ENCODE results near the gene PIK3R5.

Gene PIK3R5

DNA sequence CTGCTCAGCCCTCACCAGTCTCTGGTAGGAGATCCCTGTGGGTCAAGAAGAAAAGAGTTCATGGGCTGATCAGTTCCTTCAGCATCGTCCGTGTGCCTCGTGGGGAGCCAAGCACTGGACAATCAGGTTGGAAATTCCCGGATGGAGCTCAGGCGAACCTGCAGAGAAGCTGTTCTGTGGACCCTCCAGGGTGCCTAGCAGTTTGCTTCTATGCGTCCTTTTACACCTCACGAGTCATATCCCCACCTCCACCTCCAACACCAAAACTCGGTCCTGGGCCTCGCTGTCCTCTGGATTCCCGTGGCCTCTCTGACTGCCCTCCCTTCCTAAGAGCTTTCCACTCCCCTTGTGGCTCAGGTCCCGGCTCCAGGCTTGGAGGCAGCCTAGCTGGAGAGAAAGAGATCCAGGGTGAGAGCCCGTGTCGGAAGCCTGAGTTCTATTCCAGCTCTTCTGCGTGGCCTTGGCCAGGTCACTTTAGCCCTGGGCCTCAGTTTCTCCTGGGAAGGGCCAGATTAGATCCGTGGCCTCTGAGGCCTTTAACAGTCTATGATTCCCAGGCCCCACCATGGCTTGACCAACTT lies 71.8 kb downstream of the PIK3R5 start:
- DNase-seq, result peak; percentile 34

- no peak for DNase-seq
Observed at GRCh38 chr17:8893059-8893458, 72.4 kb downstream of the PIK3R5 start.

- DNase-seq, result no peak
Observed at GRCh38 chr17:8892338-8892690, 73.2 kb downstream of the PIK3R5 start.

GRCh38 chr17:8890671-8891070 lies 74.8 kb downstream of the PIK3R5 start:
- DNase-seq, result peak; percentile 16

DNA sequence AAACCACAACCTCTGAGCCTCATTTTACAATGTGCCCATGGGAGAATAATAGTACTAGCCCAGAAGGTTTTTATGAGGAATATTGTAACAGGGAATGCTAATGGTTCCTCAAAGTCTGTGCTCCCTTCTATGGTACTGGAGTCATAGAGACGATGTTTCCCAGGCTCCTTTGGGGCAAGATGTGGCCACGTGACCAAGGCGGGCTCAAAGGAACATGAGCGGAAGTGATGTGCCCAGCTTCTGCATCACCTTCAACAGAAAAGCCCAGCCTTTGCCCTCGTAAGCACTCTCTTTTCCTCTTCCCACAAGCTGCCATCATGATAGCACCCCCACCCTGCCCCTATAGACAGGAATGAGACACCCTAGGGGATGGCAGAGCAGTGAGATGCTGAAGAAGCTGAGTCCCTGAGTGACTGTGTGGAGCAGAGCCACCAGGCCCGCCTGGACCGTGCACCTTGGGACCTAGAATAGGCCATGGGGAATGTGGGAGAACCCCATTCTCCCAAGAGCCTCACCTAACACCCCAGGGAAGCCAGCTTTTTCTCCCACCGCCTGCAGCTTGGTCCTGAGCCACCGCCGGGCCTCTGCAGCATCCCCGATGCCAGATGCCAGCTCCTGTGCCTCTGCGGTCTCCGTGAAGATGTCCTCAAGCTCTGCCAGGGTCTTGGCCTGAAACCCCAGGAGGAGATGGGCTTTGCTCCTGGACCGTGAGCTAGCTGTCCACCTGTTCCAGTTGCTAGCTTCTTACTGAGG lies 75.9 kb downstream of the PIK3R5 start:
- peak; percentile 19 for DNase-seq

- DNase-seq, result peak; percentile 22
Observed at GRCh38 chr17:8888704-8889302, 76.7 kb downstream of the PIK3R5 start.

- peak; percentile 43 for DNase-seq
Observed at GRCh38 chr17:8887834-8888703, 77.4 kb downstream of the PIK3R5 start.

- DNase-seq, result peak; percentile 21
Observed at GRCh38 chr17:8887301-8887700, 78.2 kb downstream of the PIK3R5 start.

GRCh38 chr17:8885967-8886684 lies 79.4 kb downstream of the PIK3R5 start:
- peak; percentile 39 for DNase-seq

DNA sequence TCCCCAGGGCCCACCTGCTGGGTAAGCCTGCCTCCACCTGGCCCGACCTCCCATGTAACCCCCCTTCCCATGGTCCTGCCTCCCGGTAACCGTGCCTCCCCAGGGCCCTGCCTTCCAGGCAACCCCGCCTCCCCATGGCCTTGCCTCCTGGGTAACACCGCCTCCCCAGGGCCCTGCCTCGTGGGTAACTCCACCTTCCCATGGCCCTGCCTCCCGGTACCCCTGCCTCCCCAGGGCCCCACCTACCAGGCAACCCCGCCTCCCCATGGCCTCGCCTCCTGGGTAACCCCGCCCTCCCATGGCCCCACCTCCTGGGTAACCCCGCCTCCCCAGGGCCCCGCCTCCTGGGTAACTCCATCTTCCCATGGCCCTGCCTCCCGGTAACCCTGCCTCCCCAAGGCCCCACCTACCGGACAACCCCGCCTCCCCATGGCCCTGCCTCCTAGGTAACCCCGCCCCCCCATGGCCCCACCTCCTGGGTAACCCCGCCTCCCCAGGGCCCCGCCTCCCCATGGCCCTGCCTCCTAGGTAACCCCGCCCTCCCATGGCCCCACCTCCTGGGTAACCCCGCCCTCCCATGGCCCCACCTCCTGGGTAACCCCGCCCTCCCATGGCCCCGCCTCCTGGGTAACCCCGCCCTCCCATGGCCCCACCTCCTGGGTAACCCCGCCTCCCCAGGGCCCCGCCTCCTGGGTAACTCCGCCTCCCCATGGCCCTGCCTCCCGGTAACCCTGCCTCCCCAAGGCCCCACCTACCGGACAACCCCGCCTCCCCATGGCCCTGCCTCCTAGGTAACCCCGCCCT lies 80.1 kb downstream of the PIK3R5 start:
- peak; percentile 41 for DNase-seq

GRCh38 chr17:8884336-8884990 lies 81.0 kb downstream of the PIK3R5 start:
- peak; percentile 35 for DNase-seq

- no peak for DNase-seq
Observed at GRCh38 chr17:8883353-8883752, 82.2 kb downstream of the PIK3R5 start.

GRCh38 chr17:8881606-8882005 lies 83.9 kb downstream of the PIK3R5 start:
- peak; percentile 32 for DNase-seq

- no peak for DNase-seq
Observed at GRCh38 chr17:8880466-8880865, 85.0 kb downstream of the PIK3R5 start.

- peak; percentile 25 for DNase-seq
Observed at GRCh38 chr17:8879410-8879809, 86.1 kb downstream of the PIK3R5 start.

DNA sequence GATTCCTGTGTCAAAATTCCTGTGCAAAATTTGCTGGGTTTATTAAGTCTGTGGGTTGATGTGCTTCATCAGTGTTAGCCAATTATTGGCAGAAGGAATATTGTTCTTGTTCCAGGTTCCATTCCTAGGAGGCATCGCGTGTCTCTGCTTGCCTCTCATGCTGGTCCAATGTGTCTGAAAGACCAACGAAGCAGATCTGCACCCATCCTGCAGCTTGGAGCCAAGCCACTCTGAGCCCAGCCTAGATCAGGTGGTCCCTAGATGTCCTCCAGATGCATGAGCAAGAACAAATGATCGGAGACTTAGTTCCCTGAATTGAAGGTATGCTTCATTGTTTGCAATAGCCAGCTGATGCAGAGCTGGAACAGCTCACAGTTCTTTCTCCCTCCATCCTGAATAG lies 87.5 kb downstream of the PIK3R5 start:
- DNase-seq, result no peak

DNA sequence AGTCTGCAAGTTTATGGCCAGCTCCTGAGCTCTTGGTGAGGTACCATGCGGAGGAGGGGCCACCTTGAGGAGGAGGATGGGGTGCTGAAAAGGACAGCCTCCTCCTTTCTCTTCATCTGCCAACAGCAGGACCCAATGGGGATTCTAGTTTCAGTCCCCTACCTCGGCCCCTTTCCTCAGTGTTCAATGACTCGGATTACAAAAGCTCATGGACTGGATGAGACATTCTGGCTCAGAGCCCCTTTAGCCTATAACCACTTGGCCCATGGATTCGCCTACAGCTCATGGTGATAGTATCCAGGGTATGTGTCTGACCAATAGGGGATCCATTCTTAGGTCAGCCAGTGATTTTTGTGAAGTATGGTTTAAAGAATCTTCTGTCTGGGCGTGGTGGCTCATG lies 89.5 kb downstream of the PIK3R5 start:
- peak; percentile 40 for DNase-seq

DNA sequence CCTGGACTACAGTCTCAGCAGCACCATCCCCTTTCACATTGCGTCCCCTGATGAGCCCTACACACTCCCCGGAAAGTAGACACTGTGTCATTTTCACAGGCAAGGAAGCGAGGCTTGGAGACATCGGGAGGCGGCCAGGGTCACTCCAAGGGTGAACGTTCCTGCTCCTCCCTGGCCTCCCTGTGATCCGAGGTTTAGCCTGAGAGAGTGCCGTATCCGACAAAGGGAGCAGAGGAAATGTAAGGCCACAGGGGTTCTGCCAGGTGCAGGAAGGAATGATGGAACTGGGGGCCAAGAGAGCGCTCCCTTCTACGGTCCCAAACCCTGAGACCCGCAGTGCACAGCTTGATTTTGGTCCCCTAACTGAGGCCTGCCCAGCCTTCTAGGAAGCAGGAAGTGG lies 90.1 kb downstream of the PIK3R5 start:
- DNase-seq, result peak; percentile 24

DNA sequence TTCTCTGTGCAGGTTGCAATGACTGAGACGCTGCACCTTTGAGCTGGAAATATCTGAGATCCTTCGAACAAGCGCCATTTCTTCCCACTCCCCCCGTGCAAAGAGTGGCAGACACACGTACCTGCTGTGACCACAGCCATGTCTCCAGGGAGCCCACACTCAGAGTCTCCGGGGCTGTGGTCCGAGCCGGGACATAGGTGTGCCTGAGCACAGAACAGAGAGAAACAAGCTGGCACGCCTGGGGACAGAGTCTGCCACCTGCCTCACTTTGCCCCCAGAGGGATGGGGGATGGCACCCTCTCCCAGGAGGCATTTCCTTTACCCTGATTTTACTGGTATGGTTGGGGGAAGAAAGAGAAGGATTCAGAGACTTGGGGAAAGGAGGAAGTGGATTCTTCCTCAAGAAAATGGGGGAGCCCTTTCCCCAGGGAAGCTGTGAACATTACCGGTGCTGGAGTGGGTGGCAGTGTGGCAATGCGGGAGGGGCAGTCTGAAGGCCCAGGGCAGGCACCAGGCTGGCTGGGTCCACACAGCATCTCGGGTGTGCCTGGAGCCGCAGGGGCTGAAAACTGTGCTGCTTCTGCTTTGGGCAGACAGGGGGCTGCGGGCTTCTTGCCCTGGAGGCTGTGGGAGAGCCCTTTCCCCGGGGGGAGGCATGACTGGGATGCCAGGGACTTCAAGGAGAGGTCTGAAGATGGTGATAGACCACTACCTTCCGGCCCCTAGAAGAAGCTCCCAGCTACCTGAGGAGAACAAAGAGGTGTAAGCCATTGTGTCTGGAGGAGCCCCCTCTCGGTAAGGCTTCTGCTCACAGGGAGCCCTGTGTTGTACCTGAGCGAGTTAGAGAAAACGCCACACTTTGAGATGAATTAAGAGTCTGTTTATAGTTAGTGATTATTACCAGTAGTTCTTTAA lies 91.4 kb downstream of the PIK3R5 start:
- DNase-seq, result peak; percentile 30
